GM13976 (cell line): ENCODE results near the gene CPLX3.

ENCODE experiments used
- DNase-seq: peaks from one replicate; pipeline ENCODE4 v3.0.0; 2012; ENCODE audit warnings: low spot score
- CTCF ChIP-seq: IDR thresholded peaks from 2 replicates; pipeline ENCODE4 v1.5.1; 2012; ENCODE audit warnings: borderline replicate concordance, mild to moderate bottlenecking; ENCODE audit not compliant: insufficient read depth; ENCODE audit errors: extremely low read depth, missing control alignments, control extremely low read depth
- in situ Hi-C: fragments of 300-500 bp; cut with MboI; formaldehyde crosslinking; loops from one replicate; pipeline ENCODE4 v1.12.0; 2022; ENCODE audit warnings: low sequenced_read_pairs, mixed read lengths, inconsistent platforms; ENCODE audit not compliant: unreplicated experiment

CPLX3 gene

GRCh38 chr15:74831813-74832495 lies 5.5 kb downstream of the CPLX3 start:
- no peak for DNase-seq
- in situ Hi-C loops, result no loop called here
- no peak for TF ChIP-seq CTCF

DNA sequence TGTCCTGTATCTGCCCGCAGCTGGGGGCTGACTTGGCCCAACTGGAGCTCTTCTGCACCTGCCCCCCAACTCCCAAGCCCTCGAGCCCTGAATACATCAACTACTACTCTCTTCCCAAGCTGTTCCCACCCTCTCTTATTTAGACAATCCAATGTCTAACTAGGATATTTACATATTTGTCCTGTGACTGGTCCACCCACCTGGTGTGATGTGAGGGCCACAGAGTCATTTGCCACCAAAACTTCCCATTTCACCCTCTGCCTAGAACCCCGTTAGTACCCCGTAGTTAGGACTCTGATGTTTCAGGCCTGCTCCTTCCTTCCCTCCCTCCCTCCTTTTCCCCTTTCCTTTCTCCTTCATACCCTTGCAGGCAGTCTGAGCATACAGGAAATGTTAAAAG lies 6.4 kb downstream of the CPLX3 start:
- no peak for TF ChIP-seq CTCF
- in situ Hi-C loops, result no loop called here
- no peak for DNase-seq

DNA sequence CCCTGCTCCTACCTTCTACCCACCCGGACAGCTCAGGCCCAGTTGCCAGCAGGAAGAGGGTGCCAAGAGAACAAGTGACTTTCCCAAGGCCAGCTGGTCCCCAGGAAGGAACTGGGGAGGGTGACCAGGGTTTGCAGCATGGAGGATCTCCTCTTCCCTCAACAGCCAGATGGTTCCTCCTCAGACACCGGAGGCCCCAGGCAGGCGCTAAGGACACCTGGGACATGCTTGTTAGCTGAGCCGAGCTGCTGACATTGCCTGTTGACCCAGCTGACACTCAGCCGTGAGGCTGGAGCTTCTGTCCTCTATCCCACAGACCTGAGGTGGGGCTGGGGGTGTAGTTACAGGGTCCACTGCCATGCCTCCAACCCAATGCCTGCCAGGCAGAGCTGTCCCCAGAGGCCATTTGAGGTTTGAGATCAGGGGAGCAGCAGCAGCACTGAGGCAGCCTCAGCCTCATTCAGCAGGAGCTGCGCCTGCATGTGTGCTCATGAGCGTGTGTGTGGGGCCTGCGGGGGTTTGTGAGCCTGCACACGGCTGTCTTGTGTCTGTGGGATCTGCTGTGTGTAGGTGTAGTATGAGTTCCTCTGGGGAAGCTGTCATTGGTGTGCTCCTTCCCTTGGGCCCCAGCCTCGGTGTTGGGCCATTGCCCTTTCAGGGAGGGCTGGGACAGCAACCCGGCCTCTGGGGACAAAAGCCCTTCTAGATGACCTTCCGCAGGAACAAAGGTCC lies 7.1 kb downstream of the CPLX3 start:
- TF ChIP-seq CTCF, result no peak
- in situ Hi-C loops, result no loop called here
- DNase-seq, result no peak

DNA sequence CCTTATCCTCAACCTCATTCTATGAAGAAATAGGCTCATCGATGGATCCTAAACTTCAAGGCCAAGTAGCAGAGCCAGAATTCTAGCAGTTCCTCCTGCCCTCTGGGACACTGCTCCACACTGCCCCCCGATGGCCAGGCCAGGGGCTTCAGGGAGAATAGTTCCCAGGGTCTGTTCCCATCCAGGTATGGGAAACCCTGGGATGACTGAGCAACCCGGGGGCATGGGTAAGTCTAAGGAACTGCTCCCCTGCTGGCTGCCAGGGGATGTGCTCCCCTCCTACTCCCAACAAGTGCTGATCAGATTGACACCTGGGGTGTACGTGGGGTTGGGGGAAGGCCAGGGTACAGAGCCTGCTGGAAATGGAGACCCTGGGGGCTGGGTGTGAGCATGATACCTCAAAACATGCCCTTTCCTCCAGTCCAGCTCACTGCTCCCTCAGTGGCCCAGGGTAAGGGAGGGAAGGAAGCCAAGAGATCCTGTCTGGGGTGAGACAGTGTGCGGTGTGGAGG lies 8.9 kb downstream of the CPLX3 start:
- peak; percentile 80 for DNase-seq
- TF ChIP-seq CTCF, result peak; percentile 68
- in situ Hi-C loops, result no loop called here

DNA sequence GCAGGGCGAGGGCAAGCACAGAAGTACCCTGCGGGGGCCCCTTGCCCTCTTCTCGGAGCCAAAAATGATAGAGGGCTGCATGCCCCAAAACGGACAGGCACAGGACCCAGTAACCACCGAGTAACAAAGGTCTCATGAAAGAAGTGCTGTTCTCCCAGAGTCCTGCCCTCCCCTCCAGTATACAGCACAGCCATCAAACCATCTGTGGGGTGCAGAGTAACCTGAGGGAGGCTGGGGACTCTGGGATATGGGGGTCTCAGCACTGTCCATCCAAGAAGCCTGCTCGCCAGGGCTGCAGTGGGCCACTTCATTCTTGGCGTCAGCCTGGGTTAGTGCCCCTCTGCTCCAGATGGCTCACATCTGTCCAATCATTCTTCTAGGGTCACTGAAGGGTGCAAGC lies 10.4 kb downstream of the CPLX3 start:
- in situ Hi-C loops, result no loop called here
- no peak for TF ChIP-seq CTCF
- no peak for DNase-seq

- in situ Hi-C loops, result no loop called here
- no peak for DNase-seq
- TF ChIP-seq CTCF, result no peak
These were observed 11.2 kb downstream of the CPLX3 start for GRCh38 chr15:74837482-74838136.
